GM20431 (cell line): ENCODE measurements around the gene LRRC7.

Source experiments
- in situ Hi-C: fragments of 300-500 bp; cut with MseI, MboI; formaldehyde crosslinking; loops from one replicate; pipeline ENCODE4 v1.15.0; 2020; ENCODE audit warnings: low sequenced_read_pairs; ENCODE audit not compliant: unreplicated experiment

The LRRC7 gene

GRCh38 chr1:69567652-69568420 is at the start of gene LRRC7:
LRRC7 (plus strand) TSS chr1:69567922; CDS start chr1:69568640, 718 bp downstream.
- in situ Hi-C loops, result no loop called here

- in situ Hi-C loops, result no loop called here
Measured at GRCh38 chr1:69519006-69519405, 48.7 kb upstream of the LRRC7 start.

GRCh38 chr1:69520326-69520725 is 47.4 kb upstream of the LRRC7 start:
- in situ Hi-C loops, result no loop called here

GRCh38 chr1:69523032-69523431 is 44.7 kb upstream of the LRRC7 start:
- in situ Hi-C loops, result no loop called here

DNA sequence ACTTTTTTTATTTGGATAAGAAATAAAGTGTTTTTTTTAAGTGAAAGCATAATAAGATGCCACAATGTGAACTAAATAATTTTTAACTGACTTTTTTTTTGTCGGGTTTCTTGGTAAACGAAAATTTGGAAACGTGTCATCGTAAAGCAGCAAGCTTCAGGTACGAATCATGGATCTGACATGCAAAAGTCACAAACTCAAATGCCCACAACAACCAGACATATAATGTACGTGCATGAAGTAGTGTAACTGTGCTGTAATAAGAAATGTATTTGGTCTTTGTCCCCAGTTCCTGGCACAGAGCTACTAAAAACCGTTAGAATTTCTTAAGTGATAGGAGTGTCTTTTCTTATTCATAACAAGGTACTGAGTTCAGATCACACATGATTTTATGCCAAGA is 44.3 kb upstream of the LRRC7 start:
- in situ Hi-C loops, result no loop called here

DNA sequence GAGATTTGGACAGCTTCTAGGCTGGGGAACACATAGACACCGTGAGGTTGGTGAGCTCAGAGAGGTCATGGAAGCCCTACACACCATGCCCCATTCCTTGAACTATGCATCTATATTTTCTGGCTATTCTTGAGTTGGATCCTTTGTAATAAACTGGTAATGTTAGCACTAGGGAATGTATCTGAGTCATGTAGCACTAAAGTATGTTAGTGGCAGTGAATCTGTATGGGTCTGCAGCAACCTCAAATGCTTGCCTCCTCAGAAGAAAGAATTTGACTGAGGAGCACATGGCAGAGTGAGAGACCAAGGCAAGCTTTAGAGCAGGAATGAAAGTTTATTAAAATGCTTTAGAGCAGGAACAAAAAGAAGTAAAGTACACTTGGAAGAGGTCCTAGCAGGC is 43.7 kb upstream of the LRRC7 start:
- in situ Hi-C loops, result no loop called here

DNA sequence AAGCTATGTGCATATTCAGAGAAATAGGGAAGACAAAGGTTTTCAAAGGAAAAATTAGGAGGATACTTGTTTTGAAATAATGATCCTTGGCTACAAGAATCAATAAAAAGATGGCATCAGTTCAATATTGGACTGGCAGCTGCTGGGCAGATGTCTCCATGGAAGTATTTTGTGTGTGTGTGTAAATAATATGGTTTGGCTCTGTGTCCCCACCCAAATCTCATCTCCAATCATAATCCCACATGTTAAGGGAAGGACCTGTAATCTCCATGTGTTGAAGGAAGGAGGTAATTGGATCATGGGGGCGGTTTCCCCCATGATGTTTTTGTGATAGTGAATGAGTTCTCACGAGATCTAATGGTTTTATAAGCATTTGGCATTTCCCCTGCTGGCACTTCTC is 40.4 kb upstream of the LRRC7 start:
- in situ Hi-C loops, result no loop called here

DNA sequence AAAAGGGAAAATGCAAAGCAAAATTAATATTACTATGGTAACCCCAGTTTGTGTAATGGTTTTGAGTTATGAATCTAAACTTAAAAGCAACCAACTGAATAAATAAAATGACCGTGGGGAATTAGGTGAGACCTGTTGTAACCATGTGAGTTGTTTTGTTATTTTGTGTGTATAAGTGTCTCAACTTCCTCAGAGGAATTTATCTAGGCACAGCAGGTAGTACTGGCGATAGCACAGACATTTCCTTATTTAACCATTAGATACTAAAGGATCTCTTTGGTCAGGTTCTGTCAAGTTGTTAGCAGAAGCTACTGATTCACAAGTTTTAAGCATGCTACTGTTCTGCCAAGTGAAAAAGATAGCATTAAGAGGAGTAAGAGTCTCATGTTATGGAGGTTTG is 39.3 kb upstream of the LRRC7 start:
- in situ Hi-C loops, result no loop called here

DNA sequence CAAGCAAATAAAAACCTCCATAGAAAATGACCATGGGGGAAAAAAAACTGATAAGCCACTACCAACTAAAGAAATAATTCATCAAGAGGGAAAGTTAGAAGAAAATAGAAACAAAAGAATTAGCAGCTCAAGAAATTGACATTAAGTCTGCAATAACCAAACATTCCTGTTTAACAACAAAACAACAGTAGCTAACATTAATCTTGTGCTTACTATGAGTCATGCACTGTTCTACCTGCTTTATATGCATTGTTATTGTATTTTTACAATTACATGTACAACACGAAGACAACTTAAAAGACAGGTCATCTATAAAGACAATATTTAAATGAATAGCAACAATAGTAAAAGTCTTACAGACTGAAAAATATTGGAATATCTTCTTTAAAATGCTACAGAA is 34.4 kb upstream of the LRRC7 start:
- in situ Hi-C loops, result no loop called here

- in situ Hi-C loops, result no loop called here
Measured at GRCh38 chr1:69534829-69535228, 32.9 kb upstream of the LRRC7 start.

GRCh38 chr1:69535490-69535889 is 32.2 kb upstream of the LRRC7 start:
- in situ Hi-C loops, result no loop called here

DNA sequence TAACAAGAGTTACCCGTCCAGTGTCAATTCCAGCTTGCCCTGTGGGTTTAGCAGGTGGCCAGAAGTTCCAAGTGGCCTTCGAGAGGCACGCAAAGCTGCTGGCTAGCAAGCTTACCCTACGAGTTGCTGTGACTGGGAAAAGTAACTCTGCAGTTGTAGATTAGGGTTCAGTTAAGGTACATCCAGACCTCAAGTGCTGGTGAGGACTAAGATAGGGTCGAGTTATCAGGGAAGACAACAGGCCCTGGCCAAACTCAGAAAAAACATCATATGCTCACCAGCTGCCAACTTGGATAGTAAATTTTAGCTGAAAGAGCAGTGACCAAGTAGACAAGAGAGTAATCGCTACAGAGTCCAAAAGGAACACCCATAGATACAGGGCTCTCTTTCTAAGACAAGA is 27.7 kb upstream of the LRRC7 start:
- in situ Hi-C loops, result no loop called here

GRCh38 chr1:69551476-69552324 is 16.0 kb upstream of the LRRC7 start:
- in situ Hi-C loops, result no loop called here

DNA sequence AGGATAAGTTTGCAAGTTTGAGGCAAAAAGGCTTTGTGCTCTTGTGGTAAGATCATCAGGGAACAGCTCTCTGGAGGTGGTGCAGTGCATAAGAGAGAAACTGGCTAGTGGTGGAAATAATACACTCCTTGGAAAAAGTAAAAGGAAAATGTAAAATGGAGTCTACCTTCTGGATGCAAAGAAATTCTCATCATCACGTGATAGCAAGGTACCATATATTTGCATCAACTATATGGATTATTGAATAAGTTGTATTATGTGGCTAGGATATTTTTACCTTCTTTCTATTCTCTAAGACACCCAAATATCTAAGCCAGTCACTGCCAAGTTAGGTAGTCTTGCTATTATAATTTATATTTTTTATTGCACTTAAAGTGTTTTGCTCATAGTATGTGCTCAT is 14.0 kb upstream of the LRRC7 start:
- in situ Hi-C loops, result no loop called here

GRCh38 chr1:69568421-69569174 is 876 bp downstream of the LRRC7 start:
- in situ Hi-C loops, result no loop called here

DNA sequence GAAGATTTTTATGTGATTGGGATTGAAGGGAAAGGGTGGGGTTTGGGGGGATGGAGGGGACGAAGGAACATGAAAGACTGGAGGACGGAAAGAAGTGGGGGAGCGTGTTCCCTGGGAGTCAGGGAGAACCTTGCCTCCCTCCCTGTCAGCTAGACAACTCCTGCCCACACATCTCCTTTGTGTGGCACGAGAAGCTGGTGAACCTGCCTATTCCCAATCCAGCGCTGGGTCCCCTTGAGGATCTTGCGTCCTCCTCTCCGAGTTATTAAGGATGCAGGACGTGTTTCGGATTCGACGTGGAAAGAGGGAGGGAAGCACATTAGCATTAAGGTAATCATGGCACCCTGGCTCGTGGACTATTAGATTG is 1.4 kb downstream of the LRRC7 start:
- in situ Hi-C loops, result no loop called here

- in situ Hi-C loops, result no loop called here
Measured at GRCh38 chr1:69569576-69570328, 2.0 kb downstream of the LRRC7 start.

DNA sequence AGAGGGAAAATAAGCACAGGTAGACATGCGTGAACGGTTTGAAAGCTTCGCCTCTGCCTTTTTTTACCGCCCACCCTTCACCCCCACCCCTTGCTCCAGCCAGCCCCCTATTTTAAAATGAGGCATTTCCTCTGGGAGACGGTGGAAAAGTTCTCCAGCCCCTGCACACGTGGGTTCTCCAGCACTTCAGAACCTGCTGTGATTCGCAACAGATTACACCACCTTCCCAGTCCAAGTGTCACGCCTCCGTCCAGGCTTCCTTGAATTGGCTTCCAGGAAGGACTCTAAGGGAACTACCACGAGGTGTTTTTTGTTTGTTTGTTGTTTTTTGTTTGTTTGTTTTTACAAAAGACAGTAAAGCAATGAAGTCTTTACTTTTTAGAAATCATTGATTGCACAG is 2.6 kb downstream of the LRRC7 start:
- in situ Hi-C loops, result no loop called here

DNA sequence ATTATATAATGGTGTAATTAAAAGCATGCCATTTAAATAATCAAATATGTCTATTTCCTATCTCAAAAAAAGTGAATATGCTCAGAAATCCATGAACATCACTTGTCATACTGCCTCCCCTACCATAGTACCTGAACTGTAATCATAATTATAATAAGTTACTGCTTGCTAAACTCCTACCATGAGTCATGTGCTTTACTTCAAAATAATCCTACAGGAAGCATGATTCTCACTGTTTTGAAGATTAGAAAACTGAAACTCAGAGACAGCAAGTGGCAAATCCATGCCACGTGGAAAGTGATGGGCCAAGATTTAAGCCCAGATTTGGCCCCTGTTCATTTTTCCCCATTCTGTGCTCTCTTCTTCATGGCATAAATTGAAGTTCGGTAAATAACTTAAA is 5.2 kb downstream of the LRRC7 start:
- in situ Hi-C loops, result no loop called here

DNA sequence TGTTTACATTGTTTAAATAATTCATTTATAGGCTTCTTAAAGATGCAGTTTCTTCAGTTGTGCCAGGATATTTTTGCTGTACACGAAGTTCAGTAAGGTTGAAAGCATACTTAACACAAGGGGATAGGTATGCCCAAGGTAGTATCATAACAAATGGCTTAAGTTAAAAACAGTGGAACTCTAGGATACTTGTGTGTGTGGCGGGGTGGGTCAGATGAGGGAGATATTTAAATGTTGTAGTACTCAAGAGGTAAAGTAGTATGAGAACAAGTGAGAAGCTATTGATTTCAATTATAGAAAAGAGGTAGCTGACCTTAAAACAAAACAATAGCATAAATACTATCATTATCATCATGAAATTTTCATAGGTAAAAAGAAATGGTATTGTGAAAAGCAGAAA is 6.2 kb downstream of the LRRC7 start:
- in situ Hi-C loops, result no loop called here
